MM.1S (cell line): ENCODE measurements around the gene RFXAP.

ENCODE experiments used
- DNase-seq: peaks from one replicate; pipeline ENCODE4 v3.0.0-alpha.2; 2015
- H2AFZ ChIP-seq: fragments of 300-600 bp; sonication (generic); 2 replicates; pipeline ENCODE4 v1.6.0; 2016; ENCODE audit warnings: antibody characterized with exemption, low read length
- H3F3A ChIP-seq: fragments of 300-600 bp; sonication (generic); 2 replicates; pipeline ENCODE4 v1.6.1; 2016; ENCODE audit warnings: mild to moderate bottlenecking, antibody characterized with exemption, low read length, moderate library complexity, mixed read lengths; ENCODE audit not compliant: insufficient read depth
- H3K27ac ChIP-seq: fragments of 300-600 bp; sonication (generic); 2 replicates; pipeline ENCODE4 v1.5.1; 2016; ENCODE audit warnings: mild to moderate bottlenecking, low read length
- H3K27me3 ChIP-seq: fragments of 300-600 bp; sonication (generic); replicated peaks from 2 replicates; pipeline ENCODE4 v1.6.0; 2016; ENCODE audit warnings: low read length; ENCODE audit not compliant: insufficient read depth
- H3K36me3 ChIP-seq: fragments of 300-600 bp; sonication (generic); replicated peaks from 2 replicates; pipeline ENCODE4 v1.6.1; 2016; ENCODE audit warnings: mild to moderate bottlenecking, low read length, mixed read lengths; ENCODE audit not compliant: insufficient read depth
- H3K4me1 ChIP-seq: fragments of 300-600 bp; sonication (generic); 2 replicates; pipeline ENCODE4 v1.6.1; 2016; ENCODE audit warnings: low read length, mixed read lengths
- H3K4me2 ChIP-seq: fragments of 300-600 bp; sonication (generic); 2 replicates; pipeline ENCODE4 v1.6.0; 2016; ENCODE audit warnings: low read depth, low read length
- H3K4me3 ChIP-seq: fragments of 300-600 bp; sonication (generic); 2 replicates; pipeline ENCODE4 v1.5.1; 2016; ENCODE audit warnings: low read length, mixed read lengths
- H3K79me2 ChIP-seq: fragments of 300-600 bp; sonication (generic); 2 replicates; pipeline ENCODE4 v1.6.1; 2016; ENCODE audit warnings: mixed run types, low read length, mixed read lengths
- H3K9ac ChIP-seq: fragments of 300-600 bp; sonication (generic); 2 replicates; pipeline ENCODE4 v1.6.1; 2016; ENCODE audit warnings: low read length, mixed read lengths
- H3K9me2 ChIP-seq: fragments of 300-600 bp; sonication (generic); replicated peaks from 2 replicates; pipeline ENCODE4 v1.6.1; 2016; ENCODE audit warnings: mild to moderate bottlenecking, low read length, mixed read lengths; ENCODE audit not compliant: insufficient read depth
- H3K9me3 ChIP-seq: fragments of 300-600 bp; sonication (generic); replicated peaks from 2 replicates; pipeline ENCODE4 v1.6.1; 2016; ENCODE audit warnings: mild to moderate bottlenecking, low read length, mixed read lengths; ENCODE audit not compliant: insufficient read depth
- H4K20me1 ChIP-seq: fragments of 300-600 bp; sonication (generic); 2 replicates; pipeline ENCODE4 v1.6.1; 2016; ENCODE audit warnings: mild to moderate bottlenecking, low read length, moderate library complexity, mixed read lengths; ENCODE audit not compliant: insufficient read depth
- CTCF ChIP-seq: fragments of 300-600 bp; sonication (generic); IDR thresholded peaks from 2 replicates; pipeline ENCODE4 v1.5.1; 2016; ENCODE audit warnings: antibody characterized with exemption, low read length, mixed read lengths
- EZH2 ChIP-seq: fragments of 300-600 bp; sonication (generic); optimal IDR thresholded peaks from 2 replicates; pipeline ENCODE3; 2017; ENCODE audit warnings: low read depth, mild to moderate bottlenecking, antibody characterized with exemption, low read length, mixed read lengths
- EZH2phosphoT487 ChIP-seq: fragments of 300-600 bp; sonication (generic); IDR thresholded peaks from 2 replicates; pipeline ENCODE4 v1.6.1; 2018; ENCODE audit warnings: antibody characterized with exemption, low read length

The RFXAP gene

GRCh38 chr13:36795463-36795862, 23.6 kb upstream of the RFXAP start:
- Histone ChIP-seq H3K4me2 (no peak overlapping the region), H3K79me2 (no peaks in the 10 kb centered on the region), H3K27ac (no peak overlapping the region), H3F3A (no peaks in the 10 kb centered on the region), H4K20me1 (no peaks in the 10 kb centered on the region), H3K9me3 (no peaks in the 10 kb centered on the region), H3K9me2 (no peaks in the 10 kb centered on the region), H3K36me3 (no peaks in the 10 kb centered on the region), H2AFZ (no peak overlapping the region), H3K9ac (no peak overlapping the region), H3K4me3 (no peak overlapping the region), H3K4me1 (no peaks in the 10 kb centered on the region), H3K27me3 (no peaks in the 10 kb centered on the region)
- no peak for TF ChIP-seq CTCF
- no peak for TF ChIP-seq EZH2phosphoT487
- no peak for TF ChIP-seq EZH2
- DNase-seq: no peak

- no peaks in the 10 kb centered on the region for H3K9me3 ChIP-seq
- H4K20me1 ChIP-seq: no peaks in the 10 kb centered on the region
- H3K27ac ChIP-seq: no peak overlapping the region
- H3K36me3 ChIP-seq: no peaks in the 10 kb centered on the region
- no peak for DNase-seq
- H3K27me3 ChIP-seq: no peaks in the 10 kb centered on the region
- no peaks in the 10 kb centered on the region for H3F3A ChIP-seq
- no peak overlapping the region for H3K9ac ChIP-seq
- no peak overlapping the region for H3K4me2 ChIP-seq
- no peak overlapping the region for H2AFZ ChIP-seq
- H3K9me2 ChIP-seq: no peaks in the 10 kb centered on the region
- H3K4me1 ChIP-seq: no peaks in the 10 kb centered on the region
- no peak overlapping the region for H3K4me3 ChIP-seq
- TF ChIP-seq EZH2phosphoT487 (no peak), CTCF (no peak), EZH2 (no peak)
- H3K79me2 ChIP-seq: no peaks in the 10 kb centered on the region
These were observed 23.0 kb upstream of the RFXAP start for GRCh38 chr13:36796052-36796451.

- no peaks in the 10 kb centered on the region for H4K20me1 ChIP-seq
- no peaks in the 10 kb centered on the region for H3F3A ChIP-seq
- no peak overlapping the region for H3K9ac ChIP-seq
- no peaks in the 10 kb centered on the region for H3K36me3 ChIP-seq
- no peak overlapping the region for H3K4me2 ChIP-seq
- H3K27me3 ChIP-seq: no peaks in the 10 kb centered on the region
- H3K9me3 ChIP-seq: no peaks in the 10 kb centered on the region
- no peaks in the 10 kb centered on the region for H3K79me2 ChIP-seq
- H3K9me2 ChIP-seq: no peaks in the 10 kb centered on the region
- no peak overlapping the region for H2AFZ ChIP-seq
- no peaks in the 10 kb centered on the region for H3K4me1 ChIP-seq
- H3K4me3 ChIP-seq: no peak overlapping the region
- H3K27ac ChIP-seq: no peak overlapping the region
- TF ChIP-seq EZH2phosphoT487 (no peak), CTCF (no peak), EZH2 (no peak)
- no peak for DNase-seq
These were observed 18.0 kb upstream of the RFXAP start for GRCh38 chr13:36801035-36801434.
